Vagina (tissue), 2 donors: ENCODE data around the gene CHAC2. TPM values are rescaled to one million over a fixed set of nuclear protein-coding genes. Genes with fewer than 3 reads are reported as not detected.

Source experiments
- DNase-seq, 2 donors: peaks; one replicate each; pipeline ENCODE4 v3.0.0-alpha.2; 2017; ENCODE audit errors: extremely low spot score in 2 of 2
- H3K27ac ChIP-seq: fragments of 200-600 bp; sonication (generic); one replicate; pipeline ENCODE4 v1.5.1; 2019
- H3K27me3 ChIP-seq: fragments of 200-600 bp; sonication (generic); one replicate; pipeline ENCODE4 v1.5.1; 2019
- H3K36me3 ChIP-seq, 2 donors: fragments of 200-600 bp; sonication (generic); one replicate each; pipeline ENCODE4 v1.5.1; 2017 to 2019
- H3K4me1 ChIP-seq: fragments of 200-600 bp; sonication (generic); one replicate; pipeline ENCODE4 v1.5.1; 2019
- H3K4me3 ChIP-seq, 2 donors: fragments of 200-600 bp; sonication (generic); 1 replicate in 1 of 2; 2 replicates in 1 of 2; pipeline ENCODE4 v1.5.1; 2016 to 2019
- H3K9me3 ChIP-seq: fragments of 200-600 bp; sonication (generic); one replicate; pipeline ENCODE4 v1.5.1; 2019
- POLR2A ChIP-seq, 2 donors: fragments of 450-650 bp; IDR thresholded peaks; one replicate each; pipeline ENCODE4 v1.6.1; 2017; ENCODE audit warnings: antibody characterized with exemption in 2 of 2, mild to moderate bottlenecking in 2 of 2, moderate library complexity in 2 of 2
- POLR2AphosphoS5 ChIP-seq, 2 donors: sonication (generic); formaldehyde crosslinking; IDR thresholded peaks; one replicate each; pipeline ENCODE4 v1.9.0; 2017; ENCODE audit warnings: antibody characterized with exemption in 2 of 2, mild to moderate bottlenecking in 2 of 2, low read depth in 1 of 2; ENCODE audit not compliant: insufficient read depth in 1 of 2
- intact Hi-C: fragments of 100-400 bp; cut with DNase I; formaldehyde crosslinking; loops from one replicate; pipeline ENCODE4 v1.15.1; 2023
- total RNA-seq: library from RNA; depleted of rRNA; stranded (reverse); fragments of >200 nt; gene quantifications from one replicate; pipeline ENCODE4 v1.2.3, GENCODE V29; 2016
- TF ChIP-seq, protein P1 (sequence below), 3 experiments: fragments of 450-650 bp in 2 of 3; fragments of 200-600 bp in 1 of 3; sonication (generic) in 1 of 3; IDR thresholded peaks; one replicate each; pipeline ENCODE4 v1.5.1; 2017 to 2019; ENCODE audit warnings: antibody characterized with exemption in 3 of 3, mild to moderate bottlenecking in 2 of 3, moderate library complexity in 2 of 3

The CHAC2 gene
- total RNA-seq, 1 donor from 2014 or later, result 1.7 TPM

DNA sequence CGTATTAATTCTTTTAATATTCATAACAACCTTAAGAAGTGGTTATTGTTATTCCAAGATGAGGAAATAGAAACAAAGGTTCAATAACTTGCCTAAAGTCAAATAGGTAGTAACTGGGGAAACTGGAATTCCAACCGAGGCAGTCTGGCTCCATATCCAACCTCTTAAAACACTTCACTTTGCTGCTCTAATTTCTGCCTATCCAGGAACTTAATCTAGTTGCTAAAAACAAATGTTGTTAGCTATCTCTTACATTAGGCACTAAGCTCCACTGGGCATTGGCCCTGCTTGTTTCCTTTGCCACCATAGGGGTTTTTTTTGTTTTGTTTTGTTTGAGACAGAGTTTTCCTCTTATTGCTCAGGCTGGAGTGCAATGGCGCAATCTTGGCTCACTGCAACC, 44.0 kb downstream of the CHAC2 start:
- no peaks in the 10 kb centered on the region for H3K27me3 ChIP-seq
- no peak overlapping the region for H3K27ac ChIP-seq
- TF ChIP-seq, protein P1, sequence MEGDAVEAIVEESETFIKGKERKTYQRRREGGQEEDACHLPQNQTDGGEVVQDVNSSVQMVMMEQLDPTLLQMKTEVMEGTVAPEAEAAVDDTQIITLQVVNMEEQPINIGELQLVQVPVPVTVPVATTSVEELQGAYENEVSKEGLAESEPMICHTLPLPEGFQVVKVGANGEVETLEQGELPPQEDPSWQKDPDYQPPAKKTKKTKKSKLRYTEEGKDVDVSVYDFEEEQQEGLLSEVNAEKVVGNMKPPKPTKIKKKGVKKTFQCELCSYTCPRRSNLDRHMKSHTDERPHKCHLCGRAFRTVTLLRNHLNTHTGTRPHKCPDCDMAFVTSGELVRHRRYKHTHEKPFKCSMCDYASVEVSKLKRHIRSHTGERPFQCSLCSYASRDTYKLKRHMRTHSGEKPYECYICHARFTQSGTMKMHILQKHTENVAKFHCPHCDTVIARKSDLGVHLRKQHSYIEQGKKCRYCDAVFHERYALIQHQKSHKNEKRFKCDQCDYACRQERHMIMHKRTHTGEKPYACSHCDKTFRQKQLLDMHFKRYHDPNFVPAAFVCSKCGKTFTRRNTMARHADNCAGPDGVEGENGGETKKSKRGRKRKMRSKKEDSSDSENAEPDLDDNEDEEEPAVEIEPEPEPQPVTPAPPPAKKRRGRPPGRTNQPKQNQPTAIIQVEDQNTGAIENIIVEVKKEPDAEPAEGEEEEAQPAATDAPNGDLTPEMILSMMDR (IDR thresholded peaks at IDR 0.05), result no peak
- TF ChIP-seq POLR2A (IDR thresholded peaks at IDR 0.05) (no peak), POLR2AphosphoS5 (IDR thresholded peaks at IDR 0.05; ENCODE audit: insufficient read depth in 1 of 2, low read depth in 1 of 2) (no peak)
- DNase-seq, result no peak
- intact Hi-C loops, result no loop called here
- no peak overlapping the region for H3K4me3 ChIP-seq
- H3K36me3 ChIP-seq, result peaks cover 0 to 64% of the 10 kb centered on the region in 2 donors
- H3K9me3 ChIP-seq, result no peaks in the 10 kb centered on the region
- H3K4me1 ChIP-seq, result no peaks in the 10 kb centered on the region

DNA sequence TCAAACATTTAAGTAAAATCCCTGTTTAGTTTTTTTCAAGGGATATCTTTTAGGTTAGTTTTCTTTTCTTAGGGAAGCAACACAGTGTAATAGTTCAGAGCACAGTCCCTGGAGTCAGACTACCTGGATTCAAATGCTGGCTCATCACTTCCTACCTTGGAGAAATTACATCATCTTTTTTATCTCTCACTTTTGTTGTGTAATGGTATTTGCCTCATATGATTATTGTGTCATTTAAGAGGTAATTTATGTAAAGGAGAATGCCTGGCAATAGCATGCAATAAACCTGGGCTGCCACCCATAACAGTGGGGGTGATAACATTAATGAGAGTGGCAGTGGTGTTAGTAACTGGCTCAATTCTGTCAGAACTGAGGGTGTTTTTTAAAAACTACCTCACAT, 45.5 kb downstream of the CHAC2 start:
- peaks cover 0 to 59% of the 10 kb centered on the region in 2 donors for H3K36me3 ChIP-seq
- H3K27ac ChIP-seq, result no peak overlapping the region
- no peak overlapping the region for H3K4me3 ChIP-seq
- TF ChIP-seq, protein P1 (IDR thresholded peaks at IDR 0.05), result no peak
- TF ChIP-seq POLR2AphosphoS5 (IDR thresholded peaks at IDR 0.05; ENCODE audit: insufficient read depth in 1 of 2, low read depth in 1 of 2) (no peak), POLR2A (IDR thresholded peaks at IDR 0.05) (no peak)
- no peaks in the 10 kb centered on the region for H3K27me3 ChIP-seq
- H3K4me1 ChIP-seq, result no peaks in the 10 kb centered on the region
- intact Hi-C loops, result no loop called here
- no peak for DNase-seq
- H3K9me3 ChIP-seq, result no peaks in the 10 kb centered on the region

DNA sequence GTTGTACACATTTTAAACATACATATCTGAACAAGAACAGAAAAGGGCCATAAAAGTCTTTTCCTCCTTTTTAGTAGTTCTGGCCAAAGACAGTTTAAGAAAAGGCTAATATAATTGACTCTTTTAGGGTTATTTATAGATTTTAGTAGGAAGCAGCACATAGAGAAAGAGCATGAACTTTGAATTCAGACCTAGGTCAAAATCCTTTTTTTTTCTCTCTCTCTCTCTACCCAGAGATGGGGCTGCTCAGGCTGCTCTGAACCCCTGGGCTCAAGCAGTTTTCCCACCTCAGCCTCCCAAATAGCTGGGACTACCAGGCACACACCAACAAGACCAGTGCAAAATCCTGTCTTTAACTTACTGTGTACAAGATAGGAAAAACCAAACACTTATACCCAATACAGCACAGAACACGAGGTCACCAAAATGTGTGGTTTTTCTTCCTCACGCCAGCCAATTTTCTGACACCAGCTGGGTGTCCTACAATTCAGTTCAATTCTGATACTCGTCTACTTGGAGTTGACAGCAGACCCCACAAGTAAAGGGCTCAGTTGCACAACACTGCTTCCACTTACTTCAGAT, 51.3 kb downstream of the CHAC2 start:
- H3K27me3 ChIP-seq, result no peaks in the 10 kb centered on the region

DNA sequence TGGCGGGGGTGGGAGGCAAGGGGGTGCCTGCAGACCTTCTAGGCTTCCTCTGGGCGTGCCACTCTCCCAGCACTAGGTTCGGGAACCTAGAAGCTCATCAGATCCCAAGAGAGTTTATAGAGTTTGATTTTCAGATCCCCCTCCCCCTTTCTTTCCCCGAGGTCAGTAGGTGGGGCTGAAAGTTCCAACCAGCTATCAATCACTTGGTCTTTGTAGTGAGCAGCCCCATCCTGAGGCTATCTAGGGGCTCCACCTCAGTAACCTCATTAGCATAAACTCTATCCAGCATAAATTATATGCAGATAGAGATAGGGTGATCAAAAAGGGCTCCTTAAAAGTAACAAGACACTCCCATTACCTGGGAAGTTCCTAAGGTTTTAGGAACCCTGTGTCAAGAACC, 52.0 kb downstream of the CHAC2 start:
- intact Hi-C loops, result no loop called here

More for the DNA sequence above, 51.3 kb downstream of the CHAC2 start:
- Histone ChIP-seq H3K36me3 (peaks cover 0 to 18% of the 10 kb centered on the region in 2 donors), H3K27ac (no peak overlapping the region), H3K4me3 (no peak overlapping the region), H3K4me1 (no peaks in the 10 kb centered on the region), H3K9me3 (no peaks in the 10 kb centered on the region)
- intact Hi-C loops, result no loop called here
- DNase-seq, result no peak
- no peak for TF ChIP-seq POLR2A (IDR thresholded peaks at IDR 0.05)
- TF ChIP-seq, protein P1 (IDR thresholded peaks at IDR 0.05), result no peak
- no peak for TF ChIP-seq POLR2AphosphoS5 (IDR thresholded peaks at IDR 0.05; ENCODE audit: insufficient read depth in 1 of 2, low read depth in 1 of 2)

DNA sequence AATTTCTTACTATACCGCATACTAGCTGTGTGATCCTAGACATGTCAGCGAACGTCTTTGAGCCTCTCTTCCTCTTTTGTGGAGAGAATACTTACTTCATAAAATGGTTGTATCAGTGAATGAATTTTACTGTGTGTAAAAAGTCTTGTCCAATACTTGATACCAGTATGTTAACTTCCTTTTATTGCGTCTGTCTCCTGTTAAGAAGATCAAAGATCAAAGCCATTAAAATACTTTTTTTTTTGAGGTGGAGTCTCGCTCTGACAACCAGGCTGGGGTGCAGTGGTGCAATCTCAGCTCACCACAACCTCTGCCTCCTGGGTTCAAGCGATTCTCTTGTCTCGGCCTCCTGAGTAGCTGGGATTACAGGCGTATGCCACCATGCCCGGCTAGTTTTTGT, 52.4 kb downstream of the CHAC2 start:
- intact Hi-C loops, result no loop called here
- no peak for DNase-seq
- H3K4me1 ChIP-seq, result no peaks in the 10 kb centered on the region

More for the DNA sequence above, 52.0 kb downstream of the CHAC2 start:
- TF ChIP-seq POLR2A (IDR thresholded peaks at IDR 0.05) (no peak), POLR2AphosphoS5 (IDR thresholded peaks at IDR 0.05; ENCODE audit: insufficient read depth in 1 of 2, low read depth in 1 of 2) (no peak)
- TF ChIP-seq, protein P1 (IDR thresholded peaks at IDR 0.05), result no peak
- Histone ChIP-seq H3K27ac (no peak overlapping the region), H3K36me3 (peaks cover 0 to 18% of the 10 kb centered on the region in 2 donors), H3K9me3 (no peaks in the 10 kb centered on the region), H3K27me3 (no peaks in the 10 kb centered on the region), H3K4me1 (no peaks in the 10 kb centered on the region), H3K4me3 (no peak overlapping the region)
- DNase-seq, result no peak

More for the DNA sequence above, 52.4 kb downstream of the CHAC2 start:
- no peak overlapping the region for H3K4me3 ChIP-seq
- no peaks in the 10 kb centered on the region for H3K27me3 ChIP-seq
- no peak overlapping the region for H3K27ac ChIP-seq
- no peaks in the 10 kb centered on the region for H3K9me3 ChIP-seq
- TF ChIP-seq POLR2A (IDR thresholded peaks at IDR 0.05), result no peak
- no peak for TF ChIP-seq POLR2AphosphoS5 (IDR thresholded peaks at IDR 0.05; ENCODE audit: insufficient read depth in 1 of 2, low read depth in 1 of 2)
- TF ChIP-seq, protein P1 (IDR thresholded peaks at IDR 0.05), result no peak
- H3K36me3 ChIP-seq, result peaks cover 0 to 16% of the 10 kb centered on the region in 2 donors
